NCI-H2227 (cell line): Measurements from ENCODE around the gene VTI1A.
"Not testable (repeated sequence)": the region's sequence is repeated elsewhere in the genome, so short reads cannot be mapped to it uniquely, and the experiment has no call there.

Experiments used
- DNase-seq: peaks from one replicate; lab custom pipeline; 2025; ENCODE audit not compliant: unreplicated experiment; lab: John Stamatoyannopoulos, UW

The VTI1A gene

DNA sequence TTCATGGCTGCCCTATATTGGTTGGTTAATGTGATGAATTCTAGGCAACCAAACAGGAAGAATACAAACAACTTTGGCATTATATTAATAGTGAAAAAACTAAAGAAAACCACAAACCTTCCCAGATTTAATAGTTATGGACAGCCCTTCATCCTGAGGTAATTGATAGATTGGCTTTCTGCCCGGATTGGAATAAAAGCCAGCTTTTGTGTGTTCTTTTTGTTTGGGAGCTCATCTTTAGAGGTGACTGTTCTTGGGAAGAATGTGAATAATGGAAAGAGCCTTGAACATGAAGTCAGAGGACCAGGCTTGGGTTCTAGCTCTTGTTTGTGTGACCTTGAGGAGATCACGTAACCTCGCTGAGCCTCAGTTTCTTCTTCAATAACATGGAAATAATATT lies 92.3 kb downstream of the VTI1A start:
- DNase-seq: peak; percentile 17

DNA sequence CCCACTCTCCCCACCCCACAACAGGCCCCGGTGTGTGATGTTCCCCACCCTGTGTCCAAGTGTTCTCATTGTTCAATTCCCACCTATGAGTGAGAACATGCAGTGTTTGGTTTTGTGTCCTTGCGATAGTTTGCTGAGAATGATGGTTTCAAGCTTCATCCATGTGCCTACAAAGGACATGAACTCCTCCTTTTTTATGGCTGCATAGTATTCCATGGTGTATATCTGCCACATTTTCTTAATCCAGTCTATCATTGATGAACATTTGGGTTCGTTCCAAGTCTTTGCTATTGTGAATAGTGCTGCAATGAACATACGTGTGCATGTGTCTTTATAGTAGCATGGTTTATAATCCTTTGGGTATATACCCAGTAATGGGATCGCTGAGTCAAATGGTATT lies 95.8 kb downstream of the VTI1A start:
- not testable (repeated sequence) for DNase-seq

DNA sequence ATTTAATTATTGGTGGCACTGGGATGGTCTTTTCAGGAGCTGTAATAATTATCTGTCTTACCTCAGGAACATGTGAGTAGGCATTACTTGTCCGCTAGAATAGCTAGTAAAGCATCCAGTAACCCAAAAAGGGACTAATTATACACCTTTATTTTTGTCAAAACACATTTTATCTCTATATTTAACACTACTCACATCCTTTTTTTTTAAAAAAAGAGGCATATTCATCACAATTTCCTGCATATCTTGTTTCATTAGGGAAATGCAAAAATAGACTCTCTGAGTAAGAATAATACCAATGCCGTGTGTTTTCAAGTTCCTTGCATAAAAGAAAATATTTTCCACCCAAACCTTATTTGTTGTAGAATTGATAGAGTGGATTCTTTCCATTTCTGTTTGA lies 99.5 kb downstream of the VTI1A start:
- no peak for DNase-seq

DNA sequence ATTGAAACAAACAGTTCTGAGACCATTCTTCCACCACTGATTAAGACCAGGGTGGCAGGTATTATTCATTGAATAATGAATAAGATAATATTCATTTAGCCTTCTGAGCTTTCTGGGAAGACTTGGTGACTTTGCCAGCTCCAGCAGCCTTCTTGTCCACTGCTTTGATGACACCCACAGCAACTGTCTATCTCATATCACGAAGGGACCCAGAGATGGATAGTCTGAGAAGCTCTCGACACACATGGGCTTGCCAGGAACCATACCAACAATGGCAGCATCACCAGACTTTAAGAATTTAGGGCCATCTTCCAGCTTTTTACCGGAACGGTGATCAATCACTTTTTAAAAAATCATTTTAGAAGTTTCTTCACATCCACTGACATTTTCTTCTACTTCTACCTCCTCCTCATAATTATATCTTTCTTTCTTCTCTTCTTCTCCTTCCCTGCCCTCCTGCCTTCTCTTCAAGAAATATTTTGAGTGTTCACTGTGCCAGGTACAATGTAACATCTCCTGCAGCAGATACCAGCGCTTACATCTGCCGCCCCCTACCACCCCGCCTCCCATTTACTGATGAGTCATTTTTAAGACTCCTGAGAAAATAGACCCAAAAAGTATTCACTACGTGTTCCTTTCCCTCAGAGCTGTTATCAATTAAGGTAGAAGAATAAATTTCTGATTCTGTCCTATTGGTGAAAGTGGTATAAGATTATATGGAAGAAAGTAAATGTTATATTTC lies 101.7 kb downstream of the VTI1A start:
- DNase-seq: no peak

DNA sequence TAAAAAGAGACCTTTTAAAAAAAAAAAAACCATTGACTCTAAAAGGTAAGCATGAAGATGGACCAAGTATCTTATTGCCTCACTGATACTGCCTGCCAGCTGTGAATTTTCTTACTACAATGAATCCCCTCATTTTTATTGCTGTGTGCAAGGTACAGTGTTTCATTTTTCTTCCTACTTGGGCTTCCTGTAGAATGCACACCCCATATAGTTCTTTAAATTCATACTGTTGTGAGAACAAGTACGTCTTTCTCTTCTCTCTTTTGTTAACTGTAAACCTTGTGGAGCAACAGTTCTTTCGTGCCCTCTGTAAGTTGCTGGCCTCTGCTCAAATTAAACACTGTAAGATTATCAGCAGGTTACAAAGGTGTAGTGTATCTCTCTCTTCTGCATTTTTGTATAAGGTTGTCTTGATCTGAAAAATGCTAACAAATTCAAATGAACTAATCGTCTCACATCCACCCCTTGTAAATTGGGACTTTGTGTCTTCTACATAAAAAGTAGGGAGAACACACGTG lies 105.6 kb downstream of the VTI1A start:
- no peak for DNase-seq

DNA sequence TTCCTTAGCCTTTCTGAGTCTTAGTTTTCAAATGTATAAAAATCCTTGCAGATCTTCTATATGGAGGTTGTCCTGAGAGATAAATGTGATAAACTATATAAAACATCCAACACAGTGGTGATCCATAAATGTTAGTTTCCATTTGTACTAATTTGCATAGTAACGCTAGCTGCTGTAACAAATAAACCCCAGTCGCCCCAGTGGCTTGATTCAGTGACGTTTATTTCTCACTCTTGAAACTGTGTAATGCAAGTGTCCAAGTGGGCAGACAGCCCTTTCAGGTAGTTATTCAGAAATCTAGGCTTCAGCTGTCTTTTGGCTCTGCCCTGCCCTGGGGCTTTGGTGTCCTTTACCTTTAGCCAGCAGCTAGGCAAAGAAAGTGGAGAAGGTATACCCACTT lies 106.3 kb downstream of the VTI1A start:
- no peak for DNase-seq

DNA sequence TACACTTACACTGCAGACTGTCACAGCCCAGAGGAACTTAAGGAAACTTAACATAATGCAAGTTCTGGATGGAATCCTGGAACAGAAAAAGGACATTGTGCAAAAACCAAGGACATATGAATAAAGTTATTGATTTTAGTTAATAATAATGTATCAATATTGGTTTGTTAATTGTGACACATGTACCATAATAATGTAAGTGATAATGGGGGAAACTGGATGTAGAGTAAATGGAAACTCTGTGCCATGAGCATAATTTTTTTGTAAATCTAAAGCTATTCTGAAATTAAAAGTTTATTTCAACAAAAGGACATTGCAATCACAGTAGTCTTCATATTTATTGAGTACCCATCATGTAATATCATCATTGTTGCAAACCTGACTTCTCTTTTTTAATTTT lies 107.2 kb downstream of the VTI1A start:
- DNase-seq: no peak

DNA sequence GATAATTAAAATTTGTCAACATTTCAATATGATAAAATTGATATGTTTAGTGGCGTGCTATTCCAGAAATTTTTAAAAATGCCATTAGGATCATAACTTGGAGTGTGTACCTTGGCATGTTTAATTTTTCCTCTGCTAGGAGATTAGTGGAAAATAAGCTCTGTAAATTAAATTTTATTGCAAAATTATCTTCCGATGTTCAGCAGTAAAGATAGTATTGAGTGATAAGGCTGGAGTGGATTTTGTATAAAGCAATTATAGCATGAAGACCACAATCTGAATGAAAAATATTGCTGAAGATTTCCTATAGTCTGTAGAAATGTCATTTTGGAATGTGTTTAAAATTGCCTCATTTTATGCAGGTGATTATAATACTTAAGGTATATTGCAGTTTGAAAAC lies 110.2 kb downstream of the VTI1A start:
- no peak for DNase-seq

DNA sequence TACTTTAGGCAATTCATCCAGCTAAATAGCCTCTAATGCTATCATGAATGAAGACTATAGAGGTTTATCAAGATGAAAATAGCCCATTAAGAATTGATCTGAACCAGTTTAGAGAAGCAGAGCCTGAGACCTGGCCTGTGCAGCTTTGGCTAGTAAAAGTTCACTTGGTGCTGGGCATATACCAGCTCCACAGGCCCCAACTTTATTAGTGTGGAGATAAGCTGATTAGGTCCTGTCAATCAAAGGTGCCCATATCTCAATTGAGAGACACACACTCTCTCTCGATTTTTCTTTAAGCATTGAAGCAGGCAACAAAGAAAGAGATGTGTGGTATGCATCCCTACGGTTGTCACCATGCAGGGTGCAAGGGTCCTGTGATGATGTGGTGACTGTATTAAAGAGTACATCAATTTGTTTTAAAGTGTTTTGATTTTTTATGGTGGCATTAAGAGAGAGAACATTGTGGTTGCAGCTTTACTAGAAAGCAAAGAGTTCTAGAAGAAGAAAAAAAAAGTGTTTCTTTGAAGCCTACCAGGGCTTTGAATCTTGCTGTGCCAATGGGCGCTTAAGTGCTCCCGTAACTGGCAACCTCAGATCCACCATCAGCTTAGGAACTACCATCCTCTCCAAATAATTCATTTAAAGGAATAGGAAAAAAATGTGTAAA lies 111.6 kb downstream of the VTI1A start:
- no peak for DNase-seq

DNA sequence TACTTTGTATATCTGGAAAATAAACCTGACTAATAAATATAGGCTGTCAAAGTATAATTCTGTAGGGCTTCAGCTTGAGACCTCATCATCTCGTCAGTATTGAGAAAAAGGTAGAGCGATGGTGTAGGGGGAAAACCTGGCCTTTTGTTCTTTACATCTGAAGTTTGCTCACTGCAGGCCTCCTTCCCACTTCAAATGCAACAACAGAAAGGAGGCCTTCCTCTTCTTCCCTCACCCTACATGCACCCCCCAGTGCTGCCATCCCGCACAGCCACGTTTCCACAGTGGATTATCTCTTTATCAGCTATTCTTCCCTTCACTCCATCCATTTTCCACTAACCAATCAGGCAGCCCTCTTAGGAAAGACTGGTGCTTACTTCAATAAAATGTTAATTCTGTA lies 112.3 kb downstream of the VTI1A start:
- no peak for DNase-seq

DNA sequence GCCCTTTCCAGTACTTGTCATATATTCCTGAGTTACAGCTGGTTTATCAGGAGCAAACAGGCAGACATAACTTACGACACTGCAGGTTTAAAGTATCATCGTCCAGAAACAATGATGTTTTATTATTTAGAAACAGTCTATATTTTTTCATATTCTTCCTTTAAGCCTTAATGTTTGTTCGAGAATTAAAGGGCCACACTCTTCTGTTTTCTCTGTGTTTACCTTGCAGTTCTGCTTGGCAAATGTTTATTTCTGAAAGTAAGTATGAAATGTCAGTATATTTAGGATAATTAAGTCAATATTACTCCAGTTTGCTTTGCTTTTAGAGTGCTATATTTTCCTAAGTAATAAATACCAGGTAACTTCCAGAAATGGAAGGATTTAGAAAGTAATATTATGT lies 115.1 kb downstream of the VTI1A start:
- DNase-seq: no peak

DNA sequence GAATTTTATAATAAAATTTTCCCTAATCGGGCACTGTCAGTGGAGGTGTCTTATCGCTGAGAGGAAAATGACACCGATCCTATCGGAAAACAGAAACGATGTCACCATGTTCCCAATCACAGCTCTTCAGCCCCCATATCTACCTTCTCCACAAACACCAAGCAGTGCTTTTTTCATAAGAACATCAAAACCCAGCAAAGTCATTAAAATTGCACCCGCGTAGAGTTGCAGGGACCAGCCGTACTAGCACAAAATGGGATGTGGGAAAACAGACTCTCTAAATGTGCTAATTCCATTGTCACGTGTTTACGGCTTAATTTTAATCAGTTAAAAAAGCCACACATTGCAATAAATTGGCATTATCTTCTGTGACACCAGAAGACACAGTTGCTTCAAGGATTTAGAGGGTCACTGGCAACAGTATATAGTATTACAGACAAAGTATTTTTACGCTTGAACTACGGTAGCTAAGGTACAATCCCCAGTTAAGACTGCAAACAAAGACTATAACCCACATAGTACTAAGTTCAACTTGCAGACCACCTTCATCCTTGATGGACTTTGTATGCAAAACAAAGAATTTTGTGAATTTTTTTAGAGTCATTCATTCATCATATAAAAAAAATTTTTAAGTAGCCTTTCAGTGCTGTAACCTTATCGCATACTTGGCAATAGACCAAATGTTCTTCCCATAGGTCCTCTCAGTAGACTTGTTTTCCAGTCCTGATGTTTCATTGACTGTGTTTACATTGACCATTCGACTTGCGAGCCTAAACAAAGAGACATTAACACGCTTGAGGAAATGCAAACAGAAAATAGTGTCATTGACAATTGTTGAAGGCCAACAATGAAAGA lies 116.0 kb downstream of the VTI1A start:
- DNase-seq: no peak

DNA sequence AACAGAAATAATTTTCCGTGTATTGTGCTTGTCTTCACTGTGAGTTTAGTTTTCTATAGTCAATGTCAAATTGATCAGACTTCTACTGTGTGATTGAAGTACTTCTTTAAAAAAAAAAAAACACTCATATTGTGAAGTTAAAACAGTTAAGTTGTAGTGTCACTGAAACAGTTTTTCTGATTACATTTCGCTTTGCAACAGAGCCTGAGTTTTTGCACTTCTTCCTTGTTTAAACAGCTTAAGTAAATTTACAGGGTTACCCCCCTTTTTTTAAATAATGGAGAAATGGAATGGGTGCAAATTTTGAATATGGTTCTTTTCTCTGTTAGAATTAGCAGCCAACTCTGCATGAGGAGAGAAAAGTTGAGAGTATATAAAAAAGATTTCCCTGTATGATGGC lies 117.3 kb downstream of the VTI1A start:
- DNase-seq: no peak

DNA sequence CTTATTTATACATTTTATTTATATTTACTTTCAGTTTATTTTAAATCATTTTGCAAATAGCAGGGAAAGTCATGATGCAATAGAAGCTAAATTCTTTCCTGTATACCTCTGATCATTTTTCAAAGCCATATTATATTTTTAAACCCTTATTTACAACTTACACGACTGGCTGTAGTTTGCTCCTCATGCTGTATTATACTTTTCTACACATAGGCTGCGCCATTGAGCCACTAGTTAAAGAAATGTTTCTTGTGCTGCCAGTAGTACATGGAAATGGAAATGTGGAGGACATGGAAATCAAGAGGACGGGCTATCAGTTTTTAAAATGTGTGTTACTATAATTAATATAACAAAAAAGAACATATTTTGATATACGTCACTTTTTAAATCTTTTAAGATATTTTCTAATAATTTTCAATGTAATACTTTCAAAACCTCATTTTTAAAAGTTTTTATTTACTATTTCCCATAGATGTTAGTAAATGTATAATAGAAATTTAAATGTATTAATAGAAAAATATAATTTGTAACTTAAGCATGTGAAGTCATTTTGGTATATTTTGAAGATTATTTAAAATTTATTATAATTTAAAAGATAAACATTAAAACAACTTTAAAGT lies 118.5 kb downstream of the VTI1A start:
- peak; percentile 77 for DNase-seq

DNA sequence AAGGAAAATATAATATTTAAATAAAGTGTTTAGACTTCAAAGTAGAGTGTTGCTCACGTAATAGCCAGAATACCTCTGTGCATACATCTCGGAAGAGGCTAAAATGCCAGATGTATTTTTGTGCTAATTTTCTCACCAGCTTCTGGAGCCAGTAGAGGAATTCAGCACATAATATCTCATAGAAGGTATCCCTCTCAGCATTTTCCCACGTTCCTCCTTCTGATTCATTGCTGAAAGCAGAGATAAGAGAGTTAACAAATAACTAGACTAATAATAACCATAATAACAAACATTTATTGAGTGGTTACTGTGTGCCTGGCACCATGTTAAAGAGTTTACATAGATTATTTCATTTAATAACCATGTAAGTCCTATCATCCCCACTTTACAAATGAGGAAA lies 123.6 kb downstream of the VTI1A start:
- DNase-seq: no peak

DNA sequence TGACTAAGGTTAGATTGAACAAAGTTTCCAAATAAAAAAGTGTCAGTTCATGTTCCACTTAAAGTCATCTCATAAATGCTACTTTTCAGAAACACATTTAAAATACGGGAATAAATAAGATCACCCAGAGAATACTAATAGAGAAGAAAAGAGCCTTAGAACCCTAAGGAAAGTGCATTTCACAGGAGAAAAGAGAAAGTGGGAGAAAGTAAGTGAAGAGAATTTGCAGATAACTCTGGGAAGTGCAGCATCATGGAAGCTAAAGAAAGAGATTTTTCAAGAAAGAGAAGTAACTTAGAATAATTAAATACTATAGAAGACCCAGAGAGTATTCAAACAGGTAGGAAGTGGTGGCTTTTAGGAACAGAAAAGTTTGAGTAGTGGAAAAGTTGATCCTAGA lies 132.6 kb downstream of the VTI1A start:
- DNase-seq: no peak

DNA sequence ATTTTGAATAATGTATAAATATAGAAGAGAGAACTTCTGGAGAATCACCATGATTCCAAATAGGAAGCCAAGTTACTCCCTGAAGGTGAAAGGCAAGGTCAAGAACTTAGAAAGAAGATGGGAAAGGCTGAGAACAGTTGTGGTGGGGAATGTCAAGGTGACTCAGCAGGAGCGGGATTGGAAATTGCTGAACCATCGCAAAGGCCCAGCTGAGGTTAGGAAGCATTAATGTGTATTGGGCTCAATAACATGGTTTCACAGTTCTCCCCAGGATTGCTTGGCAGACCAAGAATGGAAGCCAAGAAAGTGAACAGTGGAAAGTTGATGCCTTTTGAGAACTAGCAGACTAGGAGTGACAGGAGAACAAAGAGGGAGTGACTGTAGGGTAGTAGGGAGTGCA lies 133.3 kb downstream of the VTI1A start:
- DNase-seq: no peak

DNA sequence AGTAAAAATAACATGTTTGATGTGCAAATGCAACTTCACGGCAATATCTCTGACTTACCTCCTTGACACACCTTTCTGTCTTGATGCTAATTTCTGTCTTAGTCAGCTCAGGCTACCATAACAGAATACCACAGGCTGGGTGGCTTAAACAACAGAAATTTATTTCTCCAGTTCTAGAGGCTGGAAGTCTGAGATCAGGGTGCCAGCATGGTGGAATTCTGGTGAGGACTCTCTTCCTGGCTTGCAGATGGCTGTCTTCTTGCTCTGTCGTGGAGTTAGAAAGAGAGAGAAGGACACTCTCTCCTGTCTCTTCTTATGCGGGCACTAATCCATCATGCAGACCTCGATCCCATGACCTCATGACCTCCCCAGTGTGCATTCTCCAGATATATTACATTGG lies 134.9 kb downstream of the VTI1A start:
- no peak for DNase-seq

DNA sequence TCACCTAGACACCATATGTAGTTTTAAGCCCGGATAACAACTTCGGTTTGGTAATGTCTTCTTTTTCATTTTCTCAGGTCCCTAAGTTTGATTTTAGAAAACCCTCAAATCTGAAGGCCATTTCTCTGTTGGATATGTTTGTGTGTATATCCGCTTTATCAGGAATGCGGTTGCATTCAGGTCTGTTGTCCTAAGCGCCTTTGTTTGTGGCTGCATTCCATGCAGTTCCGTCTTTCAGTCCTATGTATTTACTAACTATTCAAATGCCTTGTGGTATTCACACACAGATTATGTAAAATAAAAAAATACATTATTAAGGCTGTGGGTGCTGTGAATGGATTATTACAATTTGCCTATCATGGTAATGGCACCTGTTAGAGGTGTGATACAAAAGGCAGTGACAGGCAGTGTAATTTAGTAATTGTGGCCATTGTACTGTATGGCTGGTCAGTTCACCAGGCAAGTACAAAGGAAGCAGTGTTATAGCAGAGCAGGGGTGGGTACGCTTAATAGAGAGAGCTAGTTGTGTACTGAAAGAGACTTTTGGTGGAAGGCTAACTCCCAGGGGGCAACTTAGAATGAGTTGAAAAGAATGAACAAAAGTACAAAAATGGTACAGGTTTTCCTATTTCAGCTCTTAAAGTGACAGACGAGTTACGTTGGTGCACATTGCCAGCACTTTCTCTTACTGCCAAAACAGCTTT lies 136.4 kb downstream of the VTI1A start:
- no peak for DNase-seq

DNA sequence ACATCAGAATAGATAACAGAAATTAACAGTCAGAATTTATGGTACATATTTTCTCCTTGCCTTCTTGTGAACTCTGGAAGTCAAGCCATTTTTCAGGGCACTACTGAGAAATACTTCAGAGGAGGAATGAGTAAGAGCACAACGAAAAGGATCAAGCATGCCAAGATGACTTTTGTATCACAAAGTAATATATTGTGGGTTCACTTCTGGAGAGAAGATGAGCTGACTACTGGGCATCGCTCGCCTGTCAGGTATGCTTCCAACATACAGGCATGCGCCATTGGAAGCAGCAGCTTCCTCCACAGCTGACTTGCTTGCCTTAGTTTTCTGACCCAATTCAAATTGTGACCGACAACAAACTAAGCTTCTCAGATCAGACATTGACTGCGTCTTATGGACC lies 137.3 kb downstream of the VTI1A start:
- DNase-seq: no peak

DNA sequence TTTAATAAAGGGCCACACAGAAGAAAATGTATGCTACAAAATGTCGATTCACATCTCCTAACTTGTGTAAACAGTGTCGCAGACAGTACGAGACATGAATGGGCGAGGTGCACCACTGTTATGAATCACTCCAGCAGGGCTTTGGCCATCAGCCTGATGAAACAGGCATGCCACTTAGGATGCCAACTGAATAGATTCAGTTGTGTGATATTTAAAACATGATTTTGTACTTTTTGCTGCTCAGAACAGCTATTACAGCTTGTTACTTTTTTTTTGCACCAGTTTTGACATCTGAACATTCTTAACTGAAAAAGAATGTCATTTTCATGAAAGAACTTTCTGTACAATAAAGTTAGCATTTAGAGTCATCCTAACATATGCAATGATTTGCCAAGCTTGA lies 138.1 kb downstream of the VTI1A start:
- DNase-seq: no peak
